GM21390 (cell line): Measurements from ENCODE around the gene NCAPH2.

Experiments used
- ATAC-seq: cut with Tn5 transposase; IDR thresholded peaks from one replicate; pipeline ENCODE4 v1.9.1; 2021; ENCODE audit not compliant: unreplicated experiment

Gene NCAPH2

DNA sequence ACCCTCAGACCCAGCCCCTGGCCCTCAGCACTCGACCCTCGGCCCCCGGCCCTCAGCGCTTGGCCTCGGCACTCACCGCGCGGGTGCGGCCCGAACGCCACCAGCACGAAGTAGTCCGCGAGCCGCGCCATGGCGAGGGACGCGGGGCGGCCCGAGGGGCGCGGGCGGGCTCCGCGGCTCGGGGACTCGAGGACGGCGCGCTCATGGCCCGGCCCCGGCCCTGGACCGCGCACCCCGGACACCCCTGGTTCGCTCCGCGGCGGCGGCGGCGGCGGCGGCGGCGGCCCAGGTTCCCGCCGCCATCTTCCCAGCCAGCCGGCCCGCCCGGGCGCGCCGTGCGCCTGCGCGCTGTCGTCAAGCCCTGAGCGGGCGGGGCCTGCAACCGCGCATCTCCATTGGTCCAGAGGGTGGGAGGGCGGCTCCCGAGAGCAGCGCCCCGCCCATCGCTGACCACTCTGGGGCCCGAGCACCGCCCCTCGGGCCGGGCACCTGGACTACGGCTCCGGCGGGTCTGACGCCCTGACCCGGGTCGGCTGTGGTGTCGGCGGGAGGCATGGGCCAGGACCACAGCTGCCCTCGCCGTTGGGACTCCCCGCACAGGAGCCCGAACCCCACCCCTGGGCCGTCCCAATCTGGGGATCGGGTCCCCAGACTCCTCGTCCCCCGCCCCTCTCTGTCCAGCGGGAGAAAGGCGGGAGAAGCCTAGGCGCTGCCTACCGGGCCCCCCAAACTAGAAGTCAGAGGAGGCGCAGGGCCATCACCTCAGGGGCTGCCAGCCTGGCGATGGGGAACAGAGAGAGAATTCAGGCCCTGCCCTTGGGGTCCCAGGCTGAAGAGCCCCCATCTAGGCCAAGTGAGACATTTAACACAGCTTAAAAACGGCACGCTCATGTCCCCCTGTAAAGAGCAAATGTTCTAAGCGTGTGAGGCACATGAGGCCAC is 33.0 kb upstream of the NCAPH2 start, which contains the start of gene SBF1:
Gene SBF1, minus strand, starts transcription at position 326 of the 942 bp plus-strand sequence. Its CDS starts 195 bp downstream, at position 131.
- ATAC-seq, result peak; percentile 52

DNA sequence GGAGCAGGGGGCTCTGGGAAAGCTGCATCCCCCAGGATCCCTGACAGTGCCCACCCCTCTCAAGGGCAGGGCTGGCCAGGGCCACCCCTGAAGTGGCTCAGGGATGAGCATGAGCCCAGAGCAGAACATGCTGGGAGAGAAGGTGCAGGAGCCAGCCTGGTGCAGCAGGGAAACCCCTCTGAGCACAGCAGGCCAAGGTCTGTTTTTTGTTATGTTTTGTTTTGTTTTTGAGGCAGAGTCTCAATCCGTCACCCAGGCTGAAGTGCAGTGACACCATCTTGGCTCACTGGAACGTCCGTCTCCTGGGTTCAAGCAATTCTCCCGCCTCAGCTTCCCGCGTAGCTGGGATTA is 32.4 kb upstream of the NCAPH2 start:
- no peak for ATAC-seq

DNA sequence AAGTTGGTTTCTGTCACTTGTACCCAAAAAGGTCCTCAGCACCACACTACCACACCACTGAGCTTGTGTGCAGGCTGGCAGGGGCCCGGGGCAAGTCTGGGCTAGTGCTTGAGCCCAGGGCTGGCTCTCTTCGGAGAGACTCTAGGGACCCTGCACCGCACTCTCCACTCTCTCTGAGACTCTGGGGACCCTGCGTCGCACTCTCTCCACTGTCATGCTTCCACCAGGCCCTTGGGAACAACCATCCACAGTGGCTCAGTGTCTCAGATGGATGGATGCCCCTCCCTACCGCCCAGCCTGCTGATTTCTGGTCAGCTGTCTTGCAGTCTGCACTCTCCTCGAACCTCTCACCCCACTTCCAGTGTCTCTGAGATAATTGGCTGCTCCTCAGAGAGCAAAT is 31.2 kb upstream of the NCAPH2 start:
- no peak for ATAC-seq

DNA sequence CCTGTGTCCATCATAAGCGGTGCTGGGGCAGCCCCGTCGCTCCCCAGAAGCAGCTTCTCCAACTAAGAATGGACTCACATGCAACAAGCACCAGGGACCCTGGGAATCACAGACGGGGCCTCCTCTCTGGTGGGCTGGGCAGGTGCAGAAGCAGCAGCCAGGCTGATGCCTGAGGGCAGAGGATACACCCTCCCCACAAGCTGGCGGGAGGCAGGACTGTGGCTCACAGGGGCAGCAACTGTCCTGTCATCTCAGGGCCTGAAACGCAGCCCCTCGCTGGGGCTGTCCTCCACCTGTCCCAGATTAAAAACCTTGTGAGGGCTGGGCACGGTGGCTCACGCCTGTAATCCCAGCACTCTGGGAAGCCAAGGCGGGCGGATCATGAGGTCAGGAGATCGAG is 30.1 kb upstream of the NCAPH2 start:
- ATAC-seq, result no peak

DNA sequence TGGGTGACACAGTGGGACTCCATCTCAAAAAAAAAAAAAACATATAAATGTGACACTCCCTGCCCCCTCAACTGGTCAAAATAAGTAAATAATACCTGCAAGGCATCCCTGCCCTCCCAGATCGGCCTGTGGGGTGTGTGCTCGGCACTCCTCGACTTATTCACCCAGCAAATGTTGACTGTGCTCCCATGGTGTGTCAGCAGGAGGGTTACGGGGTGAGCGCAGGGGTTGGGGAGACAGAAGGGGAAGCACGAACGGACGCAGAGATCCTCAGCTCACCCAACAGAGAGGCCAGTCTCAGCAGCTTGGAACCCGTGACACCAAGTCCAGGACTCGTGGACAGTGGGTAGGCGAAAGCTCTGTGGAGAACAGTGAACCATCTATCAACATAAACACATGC is 28.3 kb upstream of the NCAPH2 start:
- ATAC-seq, result no peak

DNA sequence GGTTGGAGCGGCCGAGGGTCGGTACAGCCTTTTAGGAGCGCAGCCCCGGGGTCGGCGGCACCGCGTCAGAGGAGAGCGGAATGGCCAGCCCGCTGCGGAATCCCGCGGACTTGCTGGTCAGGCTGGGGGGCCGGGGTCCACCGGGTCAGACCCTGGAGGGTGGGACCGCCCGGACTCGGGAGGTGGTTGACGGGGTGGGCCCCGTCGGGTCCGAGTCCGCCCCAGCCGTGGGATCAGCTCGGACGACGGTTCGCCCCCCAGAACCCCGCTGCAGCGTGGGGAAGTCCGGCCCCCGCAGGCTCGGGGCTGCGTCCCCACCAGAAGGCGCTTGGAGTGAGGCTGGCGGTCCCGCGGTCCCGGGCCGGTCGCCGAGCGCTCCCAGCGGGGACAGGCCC is 27.0 kb upstream of the NCAPH2 start:
- no peak for ATAC-seq

DNA sequence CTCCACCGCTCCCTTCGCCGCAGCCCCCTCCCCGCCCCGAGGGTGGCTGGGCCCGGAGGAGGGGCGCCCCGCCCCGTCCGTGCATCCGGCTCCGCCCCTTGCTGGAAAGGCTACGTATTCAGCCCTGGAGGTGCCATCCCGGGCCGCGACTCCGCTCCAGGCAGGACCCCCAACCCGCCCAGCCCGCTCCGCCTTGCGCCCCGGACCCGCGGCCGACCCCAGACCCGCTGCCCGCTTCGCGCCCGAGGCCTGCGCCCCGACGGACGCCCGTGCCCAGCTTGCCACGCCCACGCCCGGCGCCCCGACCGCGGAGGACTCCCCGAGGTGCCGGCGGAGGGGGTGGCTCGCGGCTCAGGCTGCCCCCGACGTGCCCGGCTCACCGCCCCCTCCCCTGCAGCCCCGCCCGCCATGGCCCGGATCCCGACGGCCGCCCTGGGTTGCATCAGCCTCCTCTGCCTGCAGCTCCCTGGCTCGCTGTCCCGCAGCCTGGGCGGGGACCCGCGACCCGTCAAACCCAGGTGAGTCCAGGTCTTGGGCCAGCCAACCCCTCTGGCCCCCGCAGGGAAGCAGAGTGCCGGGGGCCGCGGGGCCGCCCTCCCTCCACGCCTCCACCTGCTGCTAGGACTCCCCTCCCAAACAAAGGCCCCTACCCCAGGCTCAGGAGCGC is 26.5 kb upstream of the NCAPH2 start, which contains the start of gene ADM2:
Gene ADM2, plus strand, starts transcription at position 104 of the 667 bp plus-strand sequence. Its CDS starts 305 bp downstream, at position 409.
- no peak for ATAC-seq

DNA sequence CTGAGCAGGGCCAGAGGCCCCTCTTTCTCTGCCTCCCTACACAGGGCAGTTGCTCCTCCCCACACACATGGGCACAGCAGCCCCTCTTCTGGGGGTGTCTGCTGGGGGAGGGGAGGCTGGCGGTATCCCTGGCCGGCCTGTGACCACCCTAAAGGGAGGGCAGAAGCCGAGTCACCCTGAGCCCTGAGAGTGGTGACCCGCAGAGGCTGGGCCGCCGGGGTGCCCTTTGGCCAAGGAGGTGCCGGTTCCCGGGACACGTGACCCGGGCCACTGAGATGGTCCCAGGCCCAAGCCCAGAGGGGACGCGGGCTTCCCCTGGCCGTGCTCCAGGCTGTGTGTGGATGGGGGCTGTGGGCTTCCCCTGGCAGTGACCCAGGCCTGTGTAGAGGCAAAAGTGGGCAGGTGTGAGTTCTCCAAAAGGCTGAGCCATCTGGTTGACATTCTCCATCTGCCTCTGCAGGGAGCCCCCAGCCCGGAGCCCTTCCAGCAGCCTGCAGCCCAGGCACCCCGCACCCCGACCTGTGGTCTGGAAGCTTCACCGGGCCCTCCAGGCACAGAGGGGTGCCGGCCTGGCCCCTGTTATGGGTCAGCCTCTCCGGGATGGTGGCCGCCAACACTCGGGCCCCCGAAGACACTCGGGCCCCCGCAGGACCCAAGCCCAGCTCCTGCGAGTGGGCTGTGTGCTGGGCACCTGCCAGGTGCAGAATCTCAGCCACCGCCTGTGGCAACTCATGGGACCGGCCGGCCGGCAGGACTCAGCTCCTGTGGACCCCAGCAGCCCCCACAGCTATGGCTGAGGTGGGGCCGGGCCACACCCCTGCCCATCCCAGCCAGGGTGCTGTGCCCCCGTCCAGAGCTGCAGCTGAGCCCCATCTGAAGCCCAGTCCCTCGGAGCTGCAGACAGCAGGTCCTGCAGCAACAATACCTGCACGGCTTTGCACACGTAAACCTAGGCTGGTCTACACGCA is 25.6 kb upstream of the NCAPH2 start:
- ATAC-seq, result no peak

DNA sequence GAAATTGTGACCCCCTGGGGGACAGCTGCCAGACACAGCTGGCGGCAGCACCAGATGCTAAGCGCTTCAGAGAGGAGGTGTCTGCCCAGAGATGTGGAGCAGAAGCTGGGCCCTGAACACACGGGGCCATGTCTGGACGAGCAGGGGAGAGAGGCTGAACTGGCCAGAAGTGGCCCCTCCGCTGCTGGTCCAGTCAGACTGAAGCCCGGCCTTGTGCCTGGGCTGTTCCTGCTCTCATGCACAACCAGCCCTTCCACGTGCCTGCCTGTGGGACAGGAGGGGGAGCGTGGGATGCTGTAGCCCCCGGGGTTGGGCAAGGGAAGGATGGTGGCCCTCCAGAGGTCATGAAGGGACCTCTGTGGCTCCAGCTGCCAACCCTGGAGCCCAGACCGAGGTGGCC is 24.9 kb upstream of the NCAPH2 start:
- ATAC-seq, result no peak

DNA sequence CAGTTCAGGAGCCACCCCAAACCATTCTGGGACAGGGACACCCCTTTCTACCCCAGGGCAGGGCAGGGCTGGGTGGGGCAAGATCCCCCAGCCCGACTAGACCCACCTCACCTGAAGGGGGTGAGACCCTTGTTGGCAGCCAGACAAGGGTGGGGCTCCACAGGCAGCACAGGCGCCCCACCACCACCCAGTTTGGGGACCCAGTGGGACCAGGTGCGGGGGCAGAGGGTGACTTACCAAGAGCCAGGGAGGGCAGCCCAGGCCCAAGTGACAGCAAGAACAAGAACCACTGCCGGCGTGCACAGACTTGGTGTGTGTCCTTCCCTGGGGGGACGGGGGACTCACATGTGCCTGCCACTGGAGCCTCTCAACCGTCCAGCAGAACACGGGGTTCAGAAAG is 24.5 kb upstream of the NCAPH2 start:
- no peak for ATAC-seq

DNA sequence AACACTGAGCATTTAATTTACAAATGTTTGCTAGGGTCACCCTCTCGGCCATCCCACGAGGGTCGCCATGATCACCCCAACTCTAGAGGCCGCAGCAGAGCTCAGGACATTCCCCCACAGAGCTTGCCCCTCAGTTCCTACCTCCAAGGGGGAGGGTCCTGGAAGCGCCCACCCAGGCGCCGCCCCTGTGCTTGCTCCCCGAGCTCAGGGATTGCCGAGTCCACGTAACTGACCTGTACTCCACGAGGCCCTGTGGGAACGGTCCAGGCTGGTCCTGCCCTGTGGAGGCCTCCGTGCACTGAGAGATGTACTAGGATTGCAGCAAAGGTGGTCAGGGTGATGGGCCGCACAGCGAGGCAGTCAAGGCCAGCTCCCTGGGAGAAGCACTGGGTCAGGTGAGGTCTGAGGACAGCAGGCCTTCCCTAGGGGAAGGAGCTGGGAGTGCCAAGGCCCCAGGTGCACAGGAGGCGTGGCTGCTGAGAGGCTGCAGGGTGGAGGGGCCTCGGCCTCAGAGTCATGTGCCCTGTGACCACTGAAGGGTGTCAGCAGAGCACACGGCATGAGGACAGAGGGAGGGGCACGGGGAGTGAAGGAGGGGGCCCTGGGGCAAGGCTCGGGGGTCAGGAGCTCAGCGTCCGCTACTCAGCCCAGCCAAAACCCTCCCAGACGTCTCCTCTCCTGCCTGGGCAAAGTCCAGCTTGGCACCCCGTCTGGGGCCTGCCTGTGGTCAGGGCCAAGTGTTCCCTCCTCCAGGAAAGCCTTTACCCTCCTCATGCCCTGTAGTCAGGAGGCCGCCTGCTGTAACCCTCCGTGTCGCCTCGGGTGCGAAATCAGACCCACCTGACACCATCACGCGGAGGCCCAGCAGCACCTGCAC is 23.8 kb upstream of the NCAPH2 start:
- ATAC-seq, result no peak

DNA sequence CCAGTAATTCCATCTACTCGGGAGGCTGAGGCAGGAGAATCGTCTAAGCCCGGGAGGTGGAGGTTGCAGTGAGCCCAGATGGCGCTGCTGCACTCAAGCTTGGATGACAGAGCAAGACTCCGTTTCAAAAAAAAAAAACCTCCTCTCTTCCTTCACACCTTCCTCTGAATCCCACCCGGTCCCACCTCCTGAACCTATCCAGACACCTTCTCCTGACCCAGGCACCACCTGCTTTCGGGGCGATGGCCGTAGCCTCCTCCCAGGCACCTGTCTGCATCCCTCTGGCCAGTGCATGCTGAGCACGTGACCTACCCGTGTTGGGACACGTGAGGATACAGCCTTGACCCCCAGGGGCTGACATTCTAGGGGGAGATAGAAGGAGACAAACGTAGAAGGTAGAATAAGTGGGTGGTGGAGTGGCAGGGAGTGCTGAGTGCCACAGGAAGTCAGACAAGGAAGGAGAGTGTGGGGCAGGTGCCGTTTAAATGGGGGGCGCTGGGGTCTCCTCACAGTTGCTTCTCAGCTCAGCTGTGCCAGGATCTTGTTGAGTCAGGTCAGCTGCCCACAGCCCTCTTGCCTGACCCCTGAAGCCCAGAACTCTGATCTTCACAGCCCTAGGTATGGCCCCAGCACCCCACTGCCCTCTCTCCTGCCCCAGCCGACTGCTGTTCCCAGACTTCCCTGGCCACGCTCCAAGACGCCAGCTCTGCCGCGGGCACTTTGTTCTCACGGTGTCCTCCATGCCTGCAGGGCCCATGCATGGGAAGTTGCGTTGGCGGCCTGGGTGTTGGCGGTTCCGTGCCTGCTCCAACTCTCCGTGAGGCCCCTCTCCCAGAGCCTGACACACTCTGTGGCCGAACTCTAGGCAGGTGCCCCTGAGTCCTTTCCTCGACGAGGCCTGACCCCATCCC is 22.5 kb upstream of the NCAPH2 start:
- no peak for ATAC-seq

DNA sequence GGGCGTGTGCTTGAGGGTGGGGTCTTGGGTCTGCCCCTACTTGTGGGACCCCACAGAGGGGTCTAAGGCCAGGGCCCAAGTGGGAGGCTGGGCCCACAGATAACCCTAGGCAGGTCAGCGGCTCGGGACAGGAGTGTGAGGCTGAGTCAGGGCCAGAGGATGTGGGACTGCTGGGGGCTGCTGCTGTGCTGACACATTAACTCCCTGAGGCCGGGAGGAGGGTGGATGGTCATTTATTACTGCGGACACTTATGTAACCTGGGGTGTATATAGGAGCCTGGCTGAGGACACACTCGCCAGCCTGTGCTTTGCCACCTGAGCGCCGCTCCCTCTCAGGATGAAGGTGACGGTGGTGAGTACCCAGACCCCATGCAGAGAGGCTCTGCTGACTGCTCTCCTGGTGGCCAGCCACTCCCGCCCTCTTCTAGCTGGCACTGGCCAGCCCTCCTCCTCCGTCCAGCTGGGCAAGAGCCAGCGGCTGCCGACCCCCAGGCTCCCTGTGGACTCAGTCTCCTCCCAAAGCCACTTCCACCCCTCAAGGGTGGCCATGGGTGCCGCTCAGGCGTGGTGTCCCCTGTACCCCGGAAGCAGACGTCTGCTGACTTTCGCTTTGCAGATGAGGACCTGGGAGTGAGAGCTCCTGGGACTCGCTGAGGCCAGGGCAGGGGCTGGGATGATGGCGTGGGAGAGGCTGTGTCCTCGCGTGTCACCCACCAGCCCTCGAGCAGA is 21.3 kb upstream of the NCAPH2 start, which contains the start of gene MIOX:
Gene MIOX, plus strand, starts transcription at position 299 of the 729 bp plus-strand sequence. Its CDS starts 39 bp downstream, at position 338.
- no peak for ATAC-seq

DNA sequence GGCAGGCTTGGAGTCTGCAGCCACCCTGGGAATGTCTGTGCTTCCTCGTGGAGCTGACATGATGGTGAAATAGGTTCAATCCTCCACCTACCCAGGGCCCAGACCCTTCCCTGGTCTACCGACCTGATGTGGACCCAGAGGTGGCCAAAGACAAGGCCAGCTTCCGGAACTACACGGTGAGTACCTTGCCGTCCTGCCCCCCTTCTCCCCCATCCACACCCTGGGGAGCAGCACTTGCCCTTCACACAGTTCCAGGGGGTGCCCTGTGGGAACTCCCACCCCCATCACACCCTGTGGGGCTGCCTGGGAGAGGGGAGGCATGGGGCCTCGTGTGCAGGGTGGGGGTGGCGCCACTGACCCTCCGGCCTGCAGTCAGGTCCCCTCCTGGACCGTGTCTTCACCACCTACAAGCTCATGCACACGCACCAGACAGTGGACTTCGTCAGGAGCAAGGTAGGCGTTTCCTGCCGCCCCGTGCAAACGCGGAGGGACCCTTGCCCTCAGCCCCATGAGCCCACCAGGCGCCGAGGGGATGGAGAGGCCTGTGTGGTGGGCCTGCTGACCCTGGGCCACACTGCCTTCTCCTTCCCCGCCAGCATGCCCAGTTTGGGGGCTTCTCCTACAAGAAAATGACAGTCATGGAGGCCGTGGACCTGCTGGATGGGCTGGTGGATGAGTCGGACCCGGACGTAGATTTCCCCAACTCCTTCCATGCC is 20.6 kb upstream of the NCAPH2 start:
- ATAC-seq, result no peak

DNA sequence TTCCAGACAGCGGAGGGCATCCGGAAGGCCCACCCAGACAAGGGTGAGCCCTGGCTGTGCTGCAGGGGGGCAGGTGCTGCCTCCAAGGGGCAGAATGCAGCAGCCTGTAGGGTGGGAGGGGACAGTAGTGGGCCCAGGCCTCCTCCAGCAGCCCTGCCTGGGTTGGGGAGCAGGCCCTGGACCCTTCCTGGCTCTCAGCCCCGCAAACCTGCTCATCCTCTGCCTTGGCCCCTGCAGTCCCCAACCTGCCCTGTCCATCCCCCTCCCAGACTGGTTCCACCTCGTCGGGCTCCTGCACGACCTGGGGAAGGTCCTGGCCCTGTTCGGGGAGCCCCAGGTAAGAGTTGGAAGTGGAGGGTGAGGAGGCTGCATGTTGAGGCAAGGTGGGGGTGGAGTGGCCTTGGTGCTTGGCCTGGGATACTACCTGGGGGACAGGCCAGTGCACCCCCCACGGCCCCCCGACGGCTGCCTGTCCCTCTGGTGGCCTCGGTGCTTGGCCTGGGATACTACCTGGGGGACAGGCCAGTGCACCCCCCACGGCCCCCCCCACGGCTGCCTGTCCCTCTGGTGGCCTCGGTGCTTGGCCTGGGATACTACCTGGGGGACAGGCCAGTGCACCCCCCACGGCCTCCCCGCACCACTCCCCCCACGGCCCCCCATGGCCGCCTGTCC is 19.9 kb upstream of the NCAPH2 start:
- no peak for ATAC-seq

DNA sequence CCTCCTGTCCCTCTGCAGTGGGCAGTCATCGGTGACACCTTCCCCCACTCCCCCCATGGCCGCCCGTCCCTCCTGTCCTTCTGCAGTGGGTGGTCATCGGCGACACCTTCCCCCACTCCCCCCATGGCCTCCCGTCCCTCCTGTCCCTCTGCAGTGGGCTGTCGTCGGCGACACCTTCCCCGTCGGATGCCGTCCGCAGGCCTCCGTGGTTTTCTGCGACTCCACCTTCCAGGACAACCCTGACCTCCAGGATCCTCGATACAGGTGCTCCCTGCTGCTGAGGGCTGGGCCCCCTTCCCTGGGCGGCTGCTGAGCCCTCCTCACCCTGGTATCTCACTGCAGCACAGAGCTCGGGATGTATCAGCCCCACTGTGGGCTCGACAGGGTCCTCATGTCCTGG is 19.1 kb upstream of the NCAPH2 start:
- no peak for ATAC-seq
